ENCODE data around the gene SLC9B2.

DNA sequence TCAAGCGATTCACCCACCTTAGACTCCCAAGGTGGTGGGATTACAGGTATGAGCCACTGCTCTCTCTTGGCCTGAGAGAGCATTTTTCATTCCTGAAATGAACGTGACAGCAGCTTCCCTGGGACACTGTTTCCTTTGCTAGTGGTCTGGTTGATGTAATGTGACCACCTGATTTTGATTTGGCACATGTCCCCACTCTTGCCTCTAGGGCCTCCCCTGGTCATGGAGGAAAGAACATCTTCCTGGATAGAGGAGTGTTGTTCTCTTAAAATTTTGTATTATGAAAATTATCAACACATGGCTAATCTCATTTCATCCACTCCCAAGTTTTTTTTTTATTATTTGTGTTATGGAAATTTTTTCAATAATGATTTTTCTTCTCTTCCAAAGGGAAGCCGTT, 23.8 kb downstream of the SLC9B2 start:
- TF ChIP-seq, protein P1, sequence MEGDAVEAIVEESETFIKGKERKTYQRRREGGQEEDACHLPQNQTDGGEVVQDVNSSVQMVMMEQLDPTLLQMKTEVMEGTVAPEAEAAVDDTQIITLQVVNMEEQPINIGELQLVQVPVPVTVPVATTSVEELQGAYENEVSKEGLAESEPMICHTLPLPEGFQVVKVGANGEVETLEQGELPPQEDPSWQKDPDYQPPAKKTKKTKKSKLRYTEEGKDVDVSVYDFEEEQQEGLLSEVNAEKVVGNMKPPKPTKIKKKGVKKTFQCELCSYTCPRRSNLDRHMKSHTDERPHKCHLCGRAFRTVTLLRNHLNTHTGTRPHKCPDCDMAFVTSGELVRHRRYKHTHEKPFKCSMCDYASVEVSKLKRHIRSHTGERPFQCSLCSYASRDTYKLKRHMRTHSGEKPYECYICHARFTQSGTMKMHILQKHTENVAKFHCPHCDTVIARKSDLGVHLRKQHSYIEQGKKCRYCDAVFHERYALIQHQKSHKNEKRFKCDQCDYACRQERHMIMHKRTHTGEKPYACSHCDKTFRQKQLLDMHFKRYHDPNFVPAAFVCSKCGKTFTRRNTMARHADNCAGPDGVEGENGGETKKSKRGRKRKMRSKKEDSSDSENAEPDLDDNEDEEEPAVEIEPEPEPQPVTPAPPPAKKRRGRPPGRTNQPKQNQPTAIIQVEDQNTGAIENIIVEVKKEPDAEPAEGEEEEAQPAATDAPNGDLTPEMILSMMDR (IDR thresholded peaks at IDR 0.05; ENCODE audit: insufficient read depth, low read length), result no peak
- TF ChIP-seq POLR2AphosphoS5 (IDR thresholded peaks at IDR 0.05; ENCODE audit: low read depth), result no peak
- TF ChIP-seq, protein P2, sequence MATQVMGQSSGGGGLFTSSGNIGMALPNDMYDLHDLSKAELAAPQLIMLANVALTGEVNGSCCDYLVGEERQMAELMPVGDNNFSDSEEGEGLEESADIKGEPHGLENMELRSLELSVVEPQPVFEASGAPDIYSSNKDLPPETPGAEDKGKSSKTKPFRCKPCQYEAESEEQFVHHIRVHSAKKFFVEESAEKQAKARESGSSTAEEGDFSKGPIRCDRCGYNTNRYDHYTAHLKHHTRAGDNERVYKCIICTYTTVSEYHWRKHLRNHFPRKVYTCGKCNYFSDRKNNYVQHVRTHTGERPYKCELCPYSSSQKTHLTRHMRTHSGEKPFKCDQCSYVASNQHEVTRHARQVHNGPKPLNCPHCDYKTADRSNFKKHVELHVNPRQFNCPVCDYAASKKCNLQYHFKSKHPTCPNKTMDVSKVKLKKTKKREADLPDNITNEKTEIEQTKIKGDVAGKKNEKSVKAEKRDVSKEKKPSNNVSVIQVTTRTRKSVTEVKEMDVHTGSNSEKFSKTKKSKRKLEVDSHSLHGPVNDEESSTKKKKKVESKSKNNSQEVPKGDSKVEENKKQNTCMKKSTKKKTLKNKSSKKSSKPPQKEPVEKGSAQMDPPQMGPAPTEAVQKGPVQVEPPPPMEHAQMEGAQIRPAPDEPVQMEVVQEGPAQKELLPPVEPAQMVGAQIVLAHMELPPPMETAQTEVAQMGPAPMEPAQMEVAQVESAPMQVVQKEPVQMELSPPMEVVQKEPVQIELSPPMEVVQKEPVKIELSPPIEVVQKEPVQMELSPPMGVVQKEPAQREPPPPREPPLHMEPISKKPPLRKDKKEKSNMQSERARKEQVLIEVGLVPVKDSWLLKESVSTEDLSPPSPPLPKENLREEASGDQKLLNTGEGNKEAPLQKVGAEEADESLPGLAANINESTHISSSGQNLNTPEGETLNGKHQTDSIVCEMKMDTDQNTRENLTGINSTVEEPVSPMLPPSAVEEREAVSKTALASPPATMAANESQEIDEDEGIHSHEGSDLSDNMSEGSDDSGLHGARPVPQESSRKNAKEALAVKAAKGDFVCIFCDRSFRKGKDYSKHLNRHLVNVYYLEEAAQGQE (IDR thresholded peaks at IDR 0.05; ENCODE audit: insufficient replicate concordance, low read depth), result no peak

All from HL-60 (cell line).